Fibroblast of lung (primary cell): Measurements from ENCODE around the gene HIPK1.

Source experiments
- EZH2 ChIP-seq: IDR thresholded peaks from 2 replicates; pipeline ENCODE4 v1.5.1; 2012; ENCODE audit warnings: low read length, control low read depth, mild to moderate bottlenecking; ENCODE audit errors: missing control alignments
- TF ChIP-seq, protein P1 (sequence below), 2 donors: IDR thresholded peaks in 1 of 2; conservative IDR thresholded peaks in 1 of 2; 1 replicate in 1 of 2; 2 replicates in 1 of 2; pipeline ENCODE4 v1.5.1; 2011 to 2012; ENCODE audit warnings: low read length in 2 of 2, control low read depth in 1 of 2, inconsistent platforms in 1 of 2, low read depth in 1 of 2, mild to moderate bottlenecking in 1 of 2

DNA sequence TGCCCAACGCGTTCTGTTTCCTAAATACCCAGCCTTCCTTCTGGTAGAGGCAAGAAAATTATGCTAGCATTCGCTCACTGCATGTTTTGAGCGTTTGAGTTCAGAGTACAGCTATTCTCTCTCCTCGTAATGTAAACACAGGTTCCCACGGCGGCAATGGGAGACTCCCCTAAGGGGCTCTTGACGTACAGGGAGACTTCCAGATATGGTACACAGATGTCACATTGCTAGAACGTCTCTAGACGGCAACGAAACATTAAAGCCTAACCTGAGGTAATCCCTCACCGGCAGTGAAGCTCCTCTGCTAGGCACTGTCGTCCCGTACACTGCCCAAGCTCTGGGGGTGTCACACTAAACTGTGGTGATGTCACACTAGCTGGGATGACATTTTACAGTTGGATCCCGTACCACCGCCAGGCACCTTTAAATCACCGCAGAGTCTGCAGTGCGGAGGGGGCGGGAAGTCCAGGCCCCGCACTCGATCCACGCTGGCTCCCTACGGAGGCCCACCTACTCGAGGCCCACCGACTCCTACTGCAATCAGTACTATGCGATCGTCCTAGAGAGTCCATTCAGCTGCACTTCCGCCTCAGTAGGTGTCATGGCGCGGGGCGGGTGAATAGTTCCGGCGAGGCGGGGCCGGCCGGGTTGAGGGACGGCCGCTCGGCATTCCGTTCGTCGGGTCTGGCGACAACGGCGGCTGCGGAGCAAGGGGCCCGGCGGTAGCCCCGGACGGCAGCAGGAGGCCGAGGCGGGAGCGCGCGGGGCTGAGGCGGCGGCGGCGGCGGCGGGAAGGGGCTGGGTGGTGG lies at the start of gene HIPK1:
- TF ChIP-seq EZH2 = no peak
- TF ChIP-seq, protein P1, sequence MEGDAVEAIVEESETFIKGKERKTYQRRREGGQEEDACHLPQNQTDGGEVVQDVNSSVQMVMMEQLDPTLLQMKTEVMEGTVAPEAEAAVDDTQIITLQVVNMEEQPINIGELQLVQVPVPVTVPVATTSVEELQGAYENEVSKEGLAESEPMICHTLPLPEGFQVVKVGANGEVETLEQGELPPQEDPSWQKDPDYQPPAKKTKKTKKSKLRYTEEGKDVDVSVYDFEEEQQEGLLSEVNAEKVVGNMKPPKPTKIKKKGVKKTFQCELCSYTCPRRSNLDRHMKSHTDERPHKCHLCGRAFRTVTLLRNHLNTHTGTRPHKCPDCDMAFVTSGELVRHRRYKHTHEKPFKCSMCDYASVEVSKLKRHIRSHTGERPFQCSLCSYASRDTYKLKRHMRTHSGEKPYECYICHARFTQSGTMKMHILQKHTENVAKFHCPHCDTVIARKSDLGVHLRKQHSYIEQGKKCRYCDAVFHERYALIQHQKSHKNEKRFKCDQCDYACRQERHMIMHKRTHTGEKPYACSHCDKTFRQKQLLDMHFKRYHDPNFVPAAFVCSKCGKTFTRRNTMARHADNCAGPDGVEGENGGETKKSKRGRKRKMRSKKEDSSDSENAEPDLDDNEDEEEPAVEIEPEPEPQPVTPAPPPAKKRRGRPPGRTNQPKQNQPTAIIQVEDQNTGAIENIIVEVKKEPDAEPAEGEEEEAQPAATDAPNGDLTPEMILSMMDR (conservative IDR thresholded peaks at IDR 0.05 in 1 of 2, IDR thresholded peaks at IDR 0.05 in 1 of 2; ENCODE audit: low read depth in 1 of 2, low read length in 2 of 2) = no peak
